ENCODE measurements around the gene KLF16.

GRCh38 chr19:1874554-1875185 lies 11.3 kb upstream of the KLF16 start:
- no peak for TF ChIP-seq CTCF (IDR thresholded peaks at IDR 0.05)
- no peak for TF ChIP-seq POLR2AphosphoS5 (IDR thresholded peaks at IDR 0.05)
- TF ChIP-seq POLR2A (IDR thresholded peaks at IDR 0.05) = no peak
